ENCODE results near the gene TRMT1.

TRMT1 gene

DNA sequence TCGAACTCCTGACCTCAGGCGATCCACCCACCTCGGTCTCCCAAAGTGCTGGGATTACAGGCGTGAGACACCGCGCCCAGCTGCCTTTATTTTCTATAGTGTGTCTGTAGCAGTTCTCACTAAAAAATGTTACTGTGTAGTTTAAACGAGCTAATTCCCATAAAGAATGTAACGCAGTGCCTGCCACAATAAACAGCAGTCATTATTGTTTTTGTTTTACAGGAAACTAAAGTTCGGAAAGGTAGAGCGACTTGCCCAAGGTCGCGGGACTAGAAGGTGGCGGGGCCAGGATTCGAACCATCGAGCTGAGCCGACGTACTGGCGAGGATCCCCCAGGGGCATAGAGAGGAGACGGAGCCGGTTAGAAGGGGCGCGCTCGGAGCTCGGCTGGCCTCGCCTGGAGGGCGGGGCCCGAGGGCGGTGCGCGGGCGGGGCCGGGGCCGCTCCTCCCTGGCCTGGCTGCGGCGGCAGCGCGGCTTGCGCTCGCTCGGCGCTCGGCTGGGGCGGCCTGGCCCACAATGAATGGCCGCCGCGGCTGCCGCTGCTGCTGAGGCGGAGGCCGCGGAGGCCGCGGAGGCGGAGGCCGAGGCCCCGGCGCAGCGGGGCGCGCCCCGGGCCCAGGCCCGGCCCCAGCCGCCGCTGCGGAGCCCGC, 1.4 kb upstream of the TRMT1 start, which contains the start of gene NACC1:
TSS of gene NACC1 (plus strand) at position 493 of the 652 bp plus-strand sequence. CDS start 16,944 bp downstream, outside the sequence.
- Histone ChIP-seq H3K36me3 (ENCODE audit: control insufficient read depth, insufficient read depth, low read length) (peaks cover 9% of the 10 kb centered on the region), H3K4me3 (replicated peaks; ENCODE audit: low read depth, low read length) (peak within 1 kb of the TSS; percentile 97), H3K27me3 (replicated peaks; ENCODE audit: control insufficient read depth, insufficient read depth, low read length) (no peaks in the 10 kb centered on the region)
- peak; percentile 92 for DNase-seq (ENCODE audit: extremely low read depth, insufficient read length)
- TF ChIP-seq CTCF (IDR thresholded peaks at IDR 0.05; ENCODE audit: insufficient read depth, low read length, poor library complexity, severe bottlenecking), result no peak

- no peaks in the 10 kb centered on the region for H3K27me3 ChIP-seq (replicated peaks; ENCODE audit: control insufficient read depth, insufficient read depth, low read length)
- no peak for TF ChIP-seq CTCF (IDR thresholded peaks at IDR 0.05; ENCODE audit: insufficient read depth, low read length, poor library complexity, severe bottlenecking)
- DNase-seq (ENCODE audit: extremely low read depth, insufficient read length), result no peak
- peak overlapping the region; percentile 97 for H3K4me3 ChIP-seq (replicated peaks; ENCODE audit: low read depth, low read length)
- peaks cover 14% of the 10 kb centered on the region for H3K36me3 ChIP-seq (ENCODE audit: control insufficient read depth, insufficient read depth, low read length)
Measured at GRCh38 chr19:13117176-13117771, 734 bp upstream of the TRMT1 start.

- Histone ChIP-seq H3K27me3 (replicated peaks; ENCODE audit: control insufficient read depth, insufficient read depth, low read length) (no peaks in the 10 kb centered on the region), H3K36me3 (ENCODE audit: control insufficient read depth, insufficient read depth, low read length) (peaks cover 12% of the 10 kb centered on the region), H3K4me3 (replicated peaks; ENCODE audit: low read depth, low read length) (peak overlapping the region; percentile 97)
- no peak for TF ChIP-seq CTCF (IDR thresholded peaks at IDR 0.05; ENCODE audit: insufficient read depth, low read length, poor library complexity, severe bottlenecking)
- no peak for DNase-seq (ENCODE audit: extremely low read depth, insufficient read length)
Measured at GRCh38 chr19:13115936-13116281, 631 bp downstream of the TRMT1 start.

DNA sequence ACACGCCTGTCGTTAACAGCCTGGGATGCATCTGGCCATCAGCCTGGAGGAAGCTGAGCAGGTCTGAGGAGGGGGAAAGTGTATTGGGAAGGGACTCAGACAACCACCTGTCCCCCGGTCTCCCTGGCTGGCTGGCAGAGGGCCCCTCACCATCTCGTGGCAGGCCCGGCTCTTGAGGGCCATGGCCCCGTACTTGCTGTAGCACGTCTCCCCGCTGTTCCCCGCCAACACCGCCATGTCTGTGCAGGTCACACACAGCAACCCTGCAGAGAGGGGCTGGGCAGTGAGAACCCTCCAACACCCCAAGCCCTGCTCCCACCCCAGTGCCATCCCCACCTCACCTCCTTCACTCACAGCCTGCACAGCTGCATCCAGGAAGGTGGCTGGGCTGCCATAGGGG, 4.0 kb downstream of the TRMT1 start:
- H3K27me3 ChIP-seq (replicated peaks; ENCODE audit: control insufficient read depth, insufficient read depth, low read length), result no peaks in the 10 kb centered on the region
- no peak for TF ChIP-seq CTCF (IDR thresholded peaks at IDR 0.05; ENCODE audit: insufficient read depth, low read length, poor library complexity, severe bottlenecking)
- DNase-seq (ENCODE audit: extremely low read depth, insufficient read length), result no peak
- peaks cover 11% of the 10 kb centered on the region for H3K36me3 ChIP-seq (ENCODE audit: control insufficient read depth, insufficient read depth, low read length)
- no peak overlapping the region for H3K4me3 ChIP-seq (replicated peaks; ENCODE audit: low read depth, low read length)

DNA sequence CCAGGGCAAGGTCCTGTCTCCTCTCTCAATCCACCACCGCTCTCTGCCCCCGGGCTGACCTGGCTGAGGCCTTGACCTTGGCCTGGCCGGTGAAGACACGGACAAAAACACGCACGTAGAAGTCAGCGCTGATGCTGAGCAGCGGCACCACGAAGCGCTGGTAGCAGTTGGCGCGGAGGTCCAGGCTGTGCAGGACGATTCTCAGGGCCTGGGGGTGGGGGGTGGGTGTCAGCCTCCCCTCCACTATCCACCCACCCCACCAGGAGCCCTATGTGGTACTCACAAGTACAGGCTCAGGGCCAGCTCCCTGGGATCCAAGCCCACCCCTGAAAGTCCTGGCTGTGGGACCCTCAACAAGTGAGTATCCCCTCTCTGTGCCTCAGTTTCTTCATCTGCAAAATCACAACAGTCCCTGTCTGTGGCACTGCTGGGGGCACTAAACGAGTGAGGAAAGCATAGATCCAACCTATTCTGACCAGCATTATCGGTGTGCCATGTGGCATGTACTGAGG, 6.4 kb downstream of the TRMT1 start:
- no peak for TF ChIP-seq CTCF (IDR thresholded peaks at IDR 0.05; ENCODE audit: insufficient read depth, low read length, poor library complexity, severe bottlenecking)
- H3K36me3 ChIP-seq (ENCODE audit: control insufficient read depth, insufficient read depth, low read length), result peaks cover 13% of the 10 kb centered on the region
- no peak for DNase-seq (ENCODE audit: extremely low read depth, insufficient read length)
- no peaks in the 10 kb centered on the region for H3K27me3 ChIP-seq (replicated peaks; ENCODE audit: control insufficient read depth, insufficient read depth, low read length)
- no peak overlapping the region for H3K4me3 ChIP-seq (replicated peaks; ENCODE audit: low read depth, low read length)
